ENCODE measurements around the gene ARHGAP32. TPM values are rescaled to one million over a fixed set of nuclear protein-coding genes. Genes with fewer than 3 reads are reported as not detected.

ARHGAP32 gene
- polyA plus RNA-seq, 3 donors = 15.4 to 20.5 (median 19.6) TPM

DNA sequence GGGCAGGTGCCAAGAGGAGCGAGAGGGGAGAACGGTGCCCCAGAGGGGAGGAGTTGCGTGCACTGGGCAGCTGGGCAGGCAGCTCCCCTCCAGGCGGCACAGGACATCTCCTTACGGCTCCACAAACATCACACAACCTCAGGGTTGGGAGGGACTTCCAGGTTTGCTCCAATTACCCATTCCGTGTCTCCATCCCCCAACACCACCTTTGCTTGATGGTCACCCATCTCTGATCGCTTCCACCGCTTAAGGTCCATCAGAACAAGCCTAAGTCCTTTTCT, 235.0 kb downstream of the ARHGAP32 start:
- no peak for DNase-seq

DNA sequence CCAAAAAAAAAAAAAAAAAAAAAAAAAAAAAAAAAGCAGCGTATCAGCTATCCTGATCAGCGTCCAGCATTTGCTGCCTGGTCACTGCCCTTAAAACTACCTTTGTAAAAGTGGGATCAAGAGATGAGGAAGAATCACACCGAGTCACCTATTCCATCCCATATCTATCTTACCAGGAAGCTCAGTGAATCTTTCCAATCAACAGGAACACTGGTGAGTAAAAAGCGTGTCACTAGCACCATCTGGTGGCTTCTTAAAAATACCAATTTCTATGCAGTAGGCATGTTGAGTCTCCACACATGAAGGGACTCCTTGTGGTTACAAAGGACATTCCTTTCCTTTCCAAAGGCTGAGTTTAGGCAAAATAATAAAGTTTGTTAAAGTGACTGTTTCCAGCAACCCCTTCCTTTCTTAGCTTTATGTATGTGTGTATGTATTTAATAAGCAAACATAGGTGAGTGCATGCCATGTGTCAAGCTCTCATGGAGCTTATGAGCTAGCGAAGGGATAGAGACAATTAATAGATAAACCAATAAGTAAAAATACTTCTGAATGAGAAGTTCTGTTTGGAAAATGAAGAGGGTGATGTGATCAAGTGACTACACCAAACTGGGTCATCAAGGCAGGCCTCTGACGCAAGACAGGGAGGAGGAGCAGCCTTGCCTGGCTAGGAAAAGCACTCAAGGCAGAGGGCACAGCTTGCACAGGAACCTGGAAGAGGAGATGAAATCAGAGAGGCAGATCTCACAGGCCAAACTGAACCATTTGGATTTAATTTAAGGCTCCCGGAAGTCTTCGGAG, 235.5 kb downstream of the ARHGAP32 start:
- peak; percentile 84 for DNase-seq

DNA sequence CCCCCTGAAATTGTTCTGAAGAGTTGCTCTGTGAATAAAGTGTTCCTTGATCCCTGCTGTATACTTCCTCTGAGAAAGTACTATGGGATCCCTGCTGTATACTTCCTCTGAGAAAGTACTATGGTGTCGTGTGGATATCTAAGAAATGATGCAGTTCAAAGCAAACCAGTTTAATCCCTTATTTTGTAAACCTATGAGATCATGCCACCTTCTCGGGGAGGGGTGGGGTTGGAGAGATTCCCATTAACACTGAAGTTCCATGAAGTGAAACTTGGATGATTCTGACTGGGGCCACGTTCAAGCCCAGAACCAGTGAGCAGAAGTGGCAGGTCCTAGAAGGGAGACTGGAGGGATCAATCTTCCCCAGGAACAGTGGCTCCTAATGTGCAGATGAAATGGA, 236.5 kb downstream of the ARHGAP32 start:
- DNase-seq = no peak

DNA sequence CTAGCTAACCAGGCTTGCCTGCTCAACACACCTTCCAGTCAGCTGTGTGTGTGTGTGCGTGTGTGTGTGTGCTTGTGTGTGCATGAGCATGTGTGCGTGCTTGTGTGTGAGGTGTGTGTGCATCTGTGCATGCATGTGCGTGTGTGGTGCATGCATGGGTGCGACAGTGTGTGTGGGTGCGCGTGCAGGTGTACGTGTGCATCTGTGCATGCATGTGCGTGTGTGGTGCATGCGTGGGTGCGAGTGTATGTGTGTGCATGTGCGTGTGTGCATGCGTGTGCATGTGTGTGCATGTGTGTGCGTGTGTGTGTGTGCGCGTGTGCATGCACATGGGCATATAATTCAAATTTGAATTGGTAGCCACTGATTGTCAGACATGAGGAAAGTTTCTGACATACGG, 239.0 kb downstream of the ARHGAP32 start:
- DNase-seq = no peak

DNA sequence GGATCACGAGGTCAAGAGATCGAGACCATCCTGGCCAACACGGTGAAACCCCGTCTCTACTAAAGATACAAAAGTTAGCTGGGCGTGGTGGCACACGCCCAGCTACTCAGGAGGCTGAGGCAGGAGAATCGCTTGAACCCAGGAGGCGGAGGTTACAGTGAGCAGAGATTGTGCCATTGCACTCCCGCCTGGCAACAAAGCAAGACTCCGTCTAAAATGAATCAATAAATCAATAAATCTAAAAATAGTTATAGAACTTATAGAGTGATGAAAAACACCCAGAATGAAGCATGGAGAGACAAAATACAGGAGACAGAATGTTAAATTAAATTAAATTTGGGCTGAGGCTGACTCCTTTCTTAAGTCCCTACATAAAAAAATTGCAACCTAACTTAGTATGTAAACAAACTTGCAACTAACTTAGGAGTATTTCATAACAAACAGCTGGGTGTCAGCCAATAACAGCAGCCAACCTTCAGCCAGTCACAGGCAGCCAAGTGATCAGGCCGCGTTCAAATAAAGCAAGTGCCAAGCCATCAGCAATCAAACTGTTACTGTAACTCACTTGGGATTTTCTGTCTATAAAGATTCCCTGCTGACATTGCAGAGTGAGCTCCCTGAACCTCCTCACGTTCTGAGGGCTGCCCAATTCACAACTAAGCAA, 242.2 kb downstream of the ARHGAP32 start:
- DNase-seq = no peak

DNA sequence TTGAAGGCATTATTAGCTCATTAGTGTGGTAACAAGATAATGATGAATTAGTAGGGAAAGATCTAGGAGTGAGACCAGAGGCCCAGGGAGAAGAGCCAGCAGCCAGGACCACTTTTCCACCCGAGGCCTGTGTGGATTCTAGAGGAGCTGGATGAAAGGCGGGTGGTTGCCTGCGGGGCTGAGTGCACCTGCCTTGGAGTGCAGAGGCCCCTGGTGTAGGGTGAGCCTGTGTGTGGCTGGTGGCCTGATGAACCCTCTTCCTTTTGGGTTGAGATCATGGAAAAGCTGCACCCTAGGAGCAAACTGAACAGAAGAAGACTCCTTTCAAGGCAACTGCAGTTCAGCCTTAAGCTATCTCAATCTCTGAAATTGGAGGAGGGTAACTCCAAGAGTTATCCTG, 243.5 kb downstream of the ARHGAP32 start:
- no peak for DNase-seq

DNA sequence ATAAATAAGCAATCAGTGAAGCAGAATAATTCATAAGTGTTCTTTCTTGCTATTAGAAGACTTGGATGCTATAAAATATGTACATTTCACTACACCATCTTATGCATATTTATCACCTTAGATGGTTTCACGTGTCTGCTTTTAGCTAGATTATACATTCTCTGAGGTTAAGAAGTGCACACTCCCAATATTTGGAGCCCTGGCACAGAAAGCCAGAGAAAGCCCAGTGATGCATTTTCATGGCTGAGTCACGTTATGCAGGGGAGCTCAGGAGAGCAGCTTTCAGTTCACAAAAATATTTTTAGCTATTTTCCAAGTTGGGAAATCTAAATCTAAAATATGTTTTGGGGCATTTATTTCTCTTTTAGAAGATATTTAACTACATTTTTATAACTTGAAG, 244.4 kb downstream of the ARHGAP32 start:
- no peak for DNase-seq

DNA sequence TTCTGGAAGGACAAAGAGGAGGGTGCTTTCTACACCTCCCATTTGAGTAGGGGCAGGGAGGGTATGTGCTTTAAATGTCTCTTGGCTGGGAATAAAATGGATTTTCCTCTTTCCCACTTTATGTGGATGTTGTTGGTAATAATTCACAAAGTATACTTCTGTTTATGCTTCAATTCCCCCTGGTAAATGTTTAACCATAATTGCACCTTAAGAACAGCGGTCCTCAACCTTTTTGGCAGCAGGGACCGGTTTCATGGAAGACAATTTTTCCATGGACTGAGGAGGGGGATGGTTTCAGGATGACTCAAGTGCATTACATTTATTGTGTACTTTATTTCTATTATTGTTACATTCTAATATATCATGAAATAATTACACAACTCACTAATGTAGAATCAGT, 245.5 kb downstream of the ARHGAP32 start:
- DNase-seq = peak; percentile 50

DNA sequence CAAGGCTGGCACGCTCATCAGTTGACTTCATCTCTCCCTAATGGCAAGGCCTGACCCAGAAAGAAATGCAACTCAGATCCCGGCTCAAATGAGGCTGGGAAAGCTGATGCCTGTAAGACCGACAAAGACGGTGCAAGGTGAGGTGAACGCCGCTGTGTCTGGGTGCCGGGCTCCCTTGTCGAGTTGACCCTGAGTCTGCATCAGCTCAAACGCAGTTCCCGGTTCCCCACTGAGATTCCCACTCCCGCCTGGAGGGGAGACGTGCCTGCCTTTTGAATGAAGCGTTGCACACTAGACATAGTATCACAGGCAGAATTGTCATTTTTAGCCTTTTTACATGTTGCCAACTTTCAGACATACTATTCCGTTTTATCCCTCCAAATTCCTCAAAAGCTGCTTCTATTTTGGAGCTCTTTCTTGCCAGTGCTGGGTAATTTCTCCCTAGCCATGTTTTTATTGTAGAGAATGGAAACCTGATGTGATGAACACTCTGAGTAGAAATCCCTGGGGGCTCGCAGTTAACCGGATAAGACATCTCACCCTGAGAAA, 248.6 kb downstream of the ARHGAP32 start:
- no peak for DNase-seq

DNA sequence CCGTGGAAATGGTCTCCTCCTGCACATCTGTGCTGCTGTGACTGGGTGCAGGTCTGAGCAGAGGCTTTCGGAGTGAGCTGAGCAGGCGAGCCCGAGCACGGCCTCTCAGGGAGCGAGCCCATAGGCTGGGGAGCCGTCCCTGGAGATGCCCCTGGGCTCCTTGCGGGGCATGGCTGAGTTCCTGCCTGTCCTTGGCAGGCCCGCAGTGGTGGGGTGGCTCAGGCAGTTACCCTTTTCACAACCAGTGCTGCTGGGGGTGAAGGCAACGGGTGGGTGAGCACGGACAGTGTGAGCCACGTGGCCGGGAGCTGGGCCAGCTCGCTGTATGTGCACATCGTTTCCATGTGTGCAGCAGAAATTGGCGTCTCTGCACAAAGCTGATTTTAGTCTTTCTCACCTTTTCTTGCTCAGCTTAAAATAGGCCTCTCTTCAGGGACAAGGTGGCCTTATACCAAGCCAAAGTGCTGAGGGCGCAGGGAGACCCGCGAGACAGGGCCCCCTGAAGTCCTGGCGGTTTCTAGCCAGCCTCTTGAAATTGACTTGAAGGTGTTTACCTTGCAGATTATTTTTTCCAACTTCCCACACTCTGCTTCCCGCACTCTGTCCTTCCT, 249.2 kb downstream of the ARHGAP32 start, which contains the start of gene TP53AIP1:
TP53AIP1 (minus strand) TSS at position 55 of the 611 bp plus-strand sequence. CDS start 5,053 bp downstream, outside the sequence.
- no peak for DNase-seq

DNA sequence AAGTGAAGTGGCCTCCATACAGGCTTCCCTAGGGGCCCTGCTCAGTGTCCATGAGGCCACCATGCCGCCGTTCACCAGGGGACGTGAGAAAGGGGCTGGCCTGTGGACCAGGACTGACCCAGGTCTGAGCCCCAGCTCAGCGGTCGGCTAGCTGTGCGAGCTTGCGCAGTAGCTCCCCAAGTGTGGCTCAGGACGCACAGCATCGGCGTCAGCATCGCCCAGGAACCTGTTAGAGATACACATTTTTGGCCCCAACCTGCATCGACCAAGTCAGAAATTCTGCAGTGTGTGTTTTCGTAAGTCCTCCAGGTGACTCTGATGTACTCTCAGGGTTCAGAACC, 249.9 kb downstream of the ARHGAP32 start:
- DNase-seq = no peak

DNA sequence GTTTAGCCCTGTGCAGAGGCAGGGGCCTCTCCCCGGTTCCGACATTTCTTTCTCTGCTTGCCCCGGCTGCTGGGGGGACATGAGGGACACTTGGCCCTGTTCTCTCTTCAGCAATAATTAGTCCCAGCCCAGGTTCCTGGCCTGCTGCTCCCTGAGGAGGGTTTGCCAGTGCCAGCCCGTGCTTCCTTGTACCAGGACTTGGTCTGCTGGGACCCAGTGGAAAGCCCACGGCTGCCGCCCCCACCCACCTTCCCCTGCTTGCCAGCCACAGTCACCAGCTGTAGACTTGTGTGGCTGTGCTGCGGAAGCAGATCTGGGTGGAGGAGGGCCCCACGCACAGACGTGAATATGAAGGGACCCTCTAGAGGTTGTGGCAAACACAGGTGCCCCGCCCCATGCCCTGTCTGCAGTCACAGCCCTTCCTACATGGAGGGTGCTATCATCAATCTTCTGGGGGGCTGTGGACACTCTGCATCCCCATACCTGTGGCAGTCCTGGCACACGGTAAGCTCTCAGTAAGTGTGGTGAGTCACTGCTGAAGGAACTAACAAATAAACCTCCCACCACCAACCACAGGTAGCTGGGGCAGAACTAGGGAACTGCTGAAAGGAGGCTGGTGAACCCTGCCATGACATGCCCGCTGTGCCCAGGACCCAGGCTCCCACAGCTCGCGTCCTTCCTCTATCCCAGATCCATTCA, 250.4 kb downstream of the ARHGAP32 start:
- DNase-seq = no peak

DNA sequence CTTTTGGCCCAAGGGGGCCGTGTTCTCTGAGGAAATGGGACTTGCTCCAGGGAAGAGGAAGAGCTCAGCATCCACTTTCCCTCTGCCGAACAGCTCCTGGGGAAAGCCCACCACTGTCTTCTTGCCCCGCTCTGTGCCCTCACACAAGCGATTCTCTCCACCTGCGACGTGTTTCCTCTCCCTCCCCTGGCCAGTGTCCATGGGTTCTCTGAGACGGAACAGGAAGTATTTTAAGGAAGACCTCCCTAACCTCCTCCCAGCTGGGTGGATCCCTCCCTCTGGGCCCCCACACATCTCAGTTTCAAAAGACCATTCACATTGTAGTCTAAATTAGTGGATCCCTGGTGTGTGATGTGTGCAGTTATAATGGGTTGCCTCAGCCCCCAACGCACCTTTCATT, 251.0 kb downstream of the ARHGAP32 start:
- no peak for DNase-seq

DNA sequence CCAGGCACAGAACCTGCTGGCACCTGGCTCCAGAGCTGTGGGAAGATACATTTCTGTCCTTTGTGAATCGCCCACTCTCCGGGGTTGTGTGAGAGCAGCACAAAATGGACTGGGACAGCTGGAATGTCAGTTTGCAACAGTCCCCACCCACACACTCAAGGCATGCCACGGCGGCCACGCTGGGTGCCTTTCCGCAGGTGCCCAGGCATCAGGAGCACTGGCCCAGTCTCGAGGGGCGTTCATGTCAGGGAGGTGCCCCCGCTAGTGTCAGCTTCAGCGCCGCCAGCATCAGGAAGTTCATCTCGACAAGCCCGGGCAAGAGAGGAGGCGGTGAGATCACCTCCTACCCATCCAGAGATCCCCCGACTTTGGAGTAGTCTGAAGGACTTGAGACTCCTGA, 251.5 kb downstream of the ARHGAP32 start:
- no peak for DNase-seq

DNA sequence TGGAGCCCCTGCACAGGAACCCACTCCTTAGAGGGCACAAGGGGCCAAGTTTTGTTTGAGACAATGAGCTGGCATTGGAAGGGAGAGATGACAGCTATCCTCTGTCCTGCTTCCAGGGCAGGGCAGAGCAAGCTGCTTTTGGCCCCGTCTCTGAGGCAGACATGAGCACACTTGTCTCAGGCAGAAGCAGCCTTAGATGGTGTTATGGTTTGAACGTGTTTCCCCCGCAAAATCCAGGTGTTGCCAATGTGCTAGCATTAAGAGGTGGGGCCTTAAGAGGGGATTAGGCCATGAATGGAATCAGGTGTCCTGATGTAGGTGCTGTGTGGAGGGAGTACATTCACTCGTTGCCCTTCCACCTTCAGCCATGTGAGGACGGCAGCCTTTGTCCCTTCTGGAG, 252.0 kb downstream of the ARHGAP32 start:
- DNase-seq = no peak

DNA sequence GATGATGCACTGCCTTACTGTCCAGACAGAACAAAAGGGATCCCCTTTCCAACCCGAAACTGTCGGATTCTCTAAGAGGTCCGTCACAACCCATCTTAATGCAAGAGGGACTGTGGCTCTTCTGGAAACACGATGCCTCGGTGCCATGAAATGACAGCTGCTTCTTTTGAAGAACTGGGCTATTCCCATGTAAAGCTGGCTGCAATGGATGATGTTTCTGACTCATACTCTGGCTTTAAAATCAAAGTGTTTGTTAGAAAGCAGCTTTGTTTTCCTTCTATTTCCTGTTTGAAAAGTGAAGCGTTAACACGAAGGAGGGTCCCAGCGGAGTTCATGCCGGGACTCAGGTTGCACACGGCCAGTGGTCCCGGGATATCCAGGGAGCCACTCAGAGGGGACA, 252.5 kb downstream of the ARHGAP32 start:
- no peak for DNase-seq

DNA sequence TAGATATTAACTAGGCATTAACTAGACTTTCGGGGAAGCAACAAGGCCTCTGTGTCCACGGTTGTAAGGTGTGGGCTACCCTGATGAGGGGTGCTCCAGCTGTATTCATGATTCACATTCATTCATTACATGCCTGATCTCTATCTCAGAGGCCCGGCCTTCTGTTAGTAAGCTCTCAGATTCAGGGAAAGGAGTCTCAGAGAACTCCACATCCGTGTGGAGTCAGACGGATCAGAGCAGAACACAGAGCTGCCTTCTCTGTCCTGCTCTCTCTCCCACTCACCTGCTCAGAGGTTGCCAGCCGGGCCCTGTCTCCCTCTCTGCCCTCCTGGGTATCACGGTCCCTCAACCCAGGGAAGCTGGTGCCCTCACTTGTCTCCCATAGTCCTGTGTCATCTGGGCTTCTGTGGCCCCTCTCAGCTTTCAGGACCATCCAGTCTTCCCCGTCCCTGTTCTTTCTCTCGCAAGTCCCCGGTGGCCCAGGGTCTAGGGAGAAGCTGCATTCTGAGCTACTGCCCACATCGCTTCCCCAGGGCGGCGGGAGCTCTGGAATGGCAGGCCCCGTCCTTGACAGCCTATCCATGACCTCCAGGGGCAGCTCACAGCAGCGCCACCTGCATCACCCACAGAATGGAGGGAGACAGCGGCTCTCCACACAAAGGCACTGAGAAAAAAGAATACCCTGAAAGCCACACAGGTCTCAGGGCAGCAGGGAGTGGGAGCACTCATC, 253.8 kb downstream of the ARHGAP32 start:
- no peak for DNase-seq

DNA sequence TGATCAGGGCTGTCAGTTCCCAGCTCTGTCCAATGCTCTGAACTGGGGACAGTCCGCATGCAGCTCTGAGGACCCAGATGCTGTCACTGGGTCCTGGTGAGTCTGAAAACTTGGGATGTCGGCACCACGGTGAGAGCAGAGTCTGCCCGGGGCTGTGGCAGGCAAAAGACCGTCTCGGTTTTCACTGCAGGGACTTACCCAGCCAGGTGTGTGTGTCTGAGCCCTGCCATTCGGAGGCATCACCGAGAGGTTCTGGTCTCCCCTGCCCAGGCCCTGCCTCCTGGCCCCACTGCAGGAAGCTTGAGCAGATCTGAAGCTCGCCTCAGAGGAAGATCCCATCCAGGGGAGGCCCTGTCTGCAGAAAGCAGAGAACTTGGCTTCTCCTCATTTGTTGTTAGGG, 254.6 kb downstream of the ARHGAP32 start:
- no peak for DNase-seq

DNA sequence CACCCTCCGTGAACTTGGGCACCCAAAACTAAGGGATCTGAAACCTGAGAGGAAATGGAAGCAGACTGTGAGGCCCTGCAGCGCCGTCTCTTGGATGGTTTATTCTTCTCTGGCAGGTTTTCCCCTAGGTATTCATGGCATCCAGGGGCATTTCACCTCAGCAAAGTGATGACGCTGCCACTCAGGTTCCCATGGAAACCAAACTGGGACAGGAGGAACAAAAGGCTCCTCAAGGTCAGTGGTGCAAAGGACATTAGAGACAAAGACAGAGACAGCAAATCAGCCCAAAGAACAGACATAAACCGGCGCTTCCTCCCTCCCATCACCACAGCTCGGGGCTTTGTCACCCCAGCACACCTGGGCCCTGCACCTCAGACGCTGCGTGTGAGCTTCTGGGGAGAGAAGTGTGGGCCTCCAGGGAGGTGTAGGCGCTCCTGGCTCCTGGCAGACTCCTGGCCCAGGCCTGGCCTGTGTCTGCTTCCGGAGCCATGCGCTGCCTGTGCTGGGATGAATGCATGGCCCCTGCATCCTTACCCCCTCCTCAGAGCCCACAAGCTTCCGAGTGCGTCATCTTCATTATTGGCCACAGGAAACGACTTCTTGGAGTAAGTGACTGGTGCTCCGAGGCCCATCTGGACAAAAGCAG, 255.4 kb downstream of the ARHGAP32 start:
- peak; percentile 68 for DNase-seq

DNA sequence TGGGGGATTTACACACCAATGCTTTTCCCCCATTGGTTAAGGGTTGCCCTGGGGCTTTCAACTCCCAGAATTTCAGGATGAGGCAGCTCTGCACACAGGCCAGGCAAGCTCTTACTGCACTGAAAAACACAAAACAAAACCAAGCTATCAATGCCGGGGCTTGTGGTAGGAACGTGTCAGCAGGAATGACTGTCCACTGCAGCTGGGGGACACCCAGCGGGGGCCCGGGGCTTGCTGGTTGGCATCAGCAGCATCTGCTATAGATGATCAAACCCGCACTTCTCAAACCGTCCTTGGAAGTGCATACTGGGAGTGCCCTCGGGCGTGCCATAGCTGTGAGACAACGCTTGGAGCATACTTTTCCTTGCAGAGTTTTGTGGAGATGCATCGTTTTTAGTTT, 257.2 kb downstream of the ARHGAP32 start:
- no peak for DNase-seq

DNA sequence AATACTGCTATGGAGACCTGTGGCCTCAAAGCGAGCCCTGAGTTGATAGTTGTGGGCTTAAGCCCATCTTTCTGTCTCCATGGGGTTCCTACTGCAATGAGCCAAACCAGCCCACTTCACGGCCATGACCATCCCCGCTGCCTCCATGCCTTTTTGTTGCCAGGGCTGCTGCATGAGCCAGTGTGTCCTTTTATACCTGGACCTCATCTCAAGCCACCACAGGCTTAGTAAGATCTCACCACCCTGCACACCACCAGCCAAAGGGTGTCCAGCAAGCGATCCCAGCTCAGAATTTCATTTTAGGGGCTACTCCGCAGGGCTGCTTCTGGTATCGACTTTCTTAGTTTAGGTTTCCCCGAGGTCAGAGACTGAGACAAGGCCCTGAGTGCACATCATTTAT, 257.8 kb downstream of the ARHGAP32 start:
- no peak for DNase-seq

All from renal pelvis (tissue), 4 donors.